BLaER1 treated with 17β-estradiol and CSF1 and Interleukin-3, amounts not matched to agents 10 nM and 100 nM (cell line): ENCODE data around the gene SLC6A20.

Experiments
- H3K27ac ChIP-seq, 11 experiments: shearing (Covaris generic); formaldehyde crosslinking; 2 replicates each; pipeline ENCODE4 v1.8.1; 2022
- H3K27me3 ChIP-seq, 11 experiments: shearing (Covaris generic); formaldehyde crosslinking; 2 replicates each; pipeline ENCODE4 v1.8.1; 2022
- H3K36me3 ChIP-seq, 11 experiments: shearing (Covaris generic); formaldehyde crosslinking; 2 replicates each; pipeline ENCODE4 v1.8.1; 2022
- H3K4me1 ChIP-seq, 10 experiments: shearing (Covaris generic); formaldehyde crosslinking; 2 replicates each; pipeline ENCODE4 v1.8.1; 2022
- H3K4me2 ChIP-seq, 11 experiments: shearing (Covaris generic); formaldehyde crosslinking; 2 replicates each; pipeline ENCODE4 v1.8.1; 2022
- H3K4me3 ChIP-seq, 10 experiments: shearing (Covaris generic); formaldehyde crosslinking; 2 replicates each; pipeline ENCODE4 v1.8.1; 2022
- H3K9ac ChIP-seq, 11 experiments: shearing (Covaris generic); formaldehyde crosslinking; 2 replicates each; pipeline ENCODE4 v1.8.1; 2022
- H3K9me3 ChIP-seq, 11 experiments: shearing (Covaris generic); formaldehyde crosslinking; replicated peaks in 1 of 11; 2 replicates each; pipeline ENCODE4 v1.8.1; 2022
- H4K20me1 ChIP-seq, 11 experiments: shearing (Covaris generic); formaldehyde crosslinking; 2 replicates each; pipeline ENCODE4 v1.8.1; 2022
- Cebpa-rat ChIP-seq, 11 experiments: shearing (Covaris generic); IDR thresholded peaks; 2 replicates each; pipeline ENCODE4 v1.8.1; 2022

The SLC6A20 gene

DNA sequence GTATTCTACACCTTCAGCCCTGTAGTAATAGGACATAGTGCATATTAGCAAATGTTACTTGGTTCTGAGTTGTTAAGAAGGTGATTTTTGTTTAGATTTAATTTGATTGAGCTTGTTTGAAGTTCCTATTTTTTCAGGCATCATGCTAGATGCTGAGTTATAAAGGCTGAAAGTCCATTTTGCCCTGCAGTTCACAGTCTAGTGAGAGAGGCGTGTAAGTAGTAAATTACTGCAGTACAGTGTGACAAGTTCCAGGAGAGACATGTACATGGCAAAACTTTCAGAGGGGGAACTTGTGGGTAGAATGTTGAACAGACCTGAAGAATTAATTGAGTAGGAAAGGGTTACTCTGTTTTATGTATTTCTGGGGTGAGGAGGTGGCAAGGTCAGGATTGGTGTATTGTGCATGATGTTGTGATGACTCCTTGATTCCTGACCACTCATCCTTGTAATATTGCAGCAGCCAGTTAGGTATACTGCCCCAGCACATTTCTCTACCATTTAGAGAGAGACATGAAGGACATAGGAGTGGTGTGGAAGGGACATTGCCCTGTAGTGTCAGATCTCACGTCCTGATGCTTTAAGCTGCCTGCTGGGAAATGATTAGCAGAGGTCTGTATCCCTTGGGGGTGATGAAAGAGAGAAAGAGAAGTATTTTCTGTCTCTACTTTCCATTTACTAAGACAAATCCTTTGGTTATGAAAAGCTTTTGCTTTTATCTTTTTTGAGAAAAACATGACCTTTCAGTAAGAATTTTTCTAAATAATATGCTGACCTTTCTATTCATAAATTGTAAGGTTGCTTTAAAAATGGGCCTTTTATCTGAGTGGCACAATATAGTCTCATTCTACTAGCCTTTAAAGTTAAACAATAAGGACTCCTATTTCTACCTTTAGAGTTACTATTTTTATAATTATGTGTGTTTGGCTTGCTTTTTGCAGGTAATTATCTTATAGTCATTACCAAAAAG, 90.2 kb downstream of the SLC6A20 start:
- peak overlapping the region in 2 of 11 experiments; percentile 21 to 23; a peak in 2 of 22 replicates for H3K9ac ChIP-seq
- H3K4me1 ChIP-seq, result peaks cover 7 to 68% (median 60%) of the 10 kb centered on the region in 10 experiments; a peak in 18 of 20 replicates
- peak overlapping the region in 8 of 11 experiments; percentile 25 to 75 (median 58); a peak in 13 of 22 replicates for H3K4me2 ChIP-seq
- H3K9me3 ChIP-seq, result peaks cover 2 to 19% (median 12%) of the 10 kb centered on the region in 11 experiments; a peak in 20 of 22 replicates
- H3K4me3 ChIP-seq, result no peak overlapping the region
- H3K36me3 ChIP-seq, result peaks cover 48 to 82% (median 64%) of the 10 kb centered on the region in 11 experiments
- no peaks in the 10 kb centered on the region for H3K27me3 ChIP-seq
- H4K20me1 ChIP-seq, result peaks cover 14 to 54% (median 41%) of the 10 kb centered on the region in 11 experiments; a peak in 18 of 22 replicates
- H3K27ac ChIP-seq, result peak overlapping the region in 1 of 11 experiments; percentile 19; a peak in 3 of 22 replicates
- TF ChIP-seq Cebpa-rat (IDR thresholded peaks at IDR 0.05), result no peak
